Measurements from ENCODE around the gene CHRDL1. TPM values are rescaled to one million over a fixed set of nuclear protein-coding genes. Genes with fewer than 3 reads are reported as not detected.

CHRDL1 gene
- total and polyA plus RNA-seq, 2 donors (not counting 3 experiments of a cell fraction or from before 2014, with no cell fraction given) = not detected

DNA sequence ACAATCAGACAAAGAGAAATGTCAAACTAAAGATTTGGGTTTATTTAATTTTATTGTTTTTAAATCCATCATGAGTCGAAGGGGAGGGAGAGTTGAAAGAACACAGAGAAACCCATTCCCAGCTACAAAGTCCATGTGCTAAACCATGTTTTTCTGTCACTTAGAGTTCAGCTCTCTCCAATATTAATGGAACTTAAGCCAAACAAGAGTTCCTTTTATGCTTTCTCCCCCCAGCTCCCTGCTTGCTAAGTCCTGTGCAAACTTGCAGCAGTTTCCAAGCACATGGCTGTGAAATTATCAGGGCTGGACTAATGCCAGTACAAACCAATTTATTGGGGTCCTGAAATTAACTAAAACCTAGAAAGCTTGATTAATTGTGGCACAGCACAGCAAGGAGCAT, 9.7 kb upstream of the CHRDL1 start:
- CTCF ChIA-PET = no interaction called here
- no peak overlapping the region for H3K4me2 ChIP-seq (ENCODE audit: insufficient read depth, low read length)

DNA sequence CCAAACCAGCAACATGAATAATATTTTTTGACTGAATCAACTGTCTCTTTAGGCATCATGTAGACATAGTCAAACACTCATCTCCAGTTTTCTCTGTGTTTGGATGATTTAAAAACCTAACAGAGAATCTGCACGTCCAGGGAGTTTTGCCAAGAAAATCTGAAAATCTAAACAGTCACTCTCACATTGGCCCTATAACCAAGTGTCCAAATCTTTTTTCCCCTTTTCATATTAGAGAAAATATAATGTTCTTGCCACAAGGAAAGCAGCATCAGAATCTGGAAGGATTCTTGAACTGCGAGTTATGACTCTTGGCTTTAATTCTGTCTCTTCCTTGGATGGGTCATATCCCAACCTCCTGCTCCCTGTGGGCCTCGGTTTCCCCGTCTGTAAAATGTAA, 8.8 kb upstream of the CHRDL1 start:
- BruUV-seq (replicated peaks) = no TSS peak
- no peaks in the 10 kb centered on the region for H3K9me3 ChIP-seq (replicated peaks; ENCODE audit: control insufficient read depth, insufficient read depth, low read length)
- H3K4me1 ChIP-seq (ENCODE audit: control insufficient read depth, extremely low read depth, insufficient read depth, low read length) = no peaks in the 10 kb centered on the region
- H3K4me3 ChIP-seq (replicated peaks in 1 of 3; ENCODE audit: insufficient read depth in 1 of 3, low read depth in 1 of 3, low read length in 3 of 3) = no peak overlapping the region
- H3K27ac ChIP-seq (ENCODE audit: insufficient read depth, low read depth, low read length) = no peak overlapping the region
- H3K9ac ChIP-seq (replicated peaks; ENCODE audit: extremely low read depth, insufficient read depth, low read length) = no peak overlapping the region
- CTCF ChIA-PET = no interaction called here
- DNase-seq (ENCODE audit: low read depth, low spot score) (no peak), FAIRE-seq (no peak)
- TF ChIP-seq, protein P1, sequence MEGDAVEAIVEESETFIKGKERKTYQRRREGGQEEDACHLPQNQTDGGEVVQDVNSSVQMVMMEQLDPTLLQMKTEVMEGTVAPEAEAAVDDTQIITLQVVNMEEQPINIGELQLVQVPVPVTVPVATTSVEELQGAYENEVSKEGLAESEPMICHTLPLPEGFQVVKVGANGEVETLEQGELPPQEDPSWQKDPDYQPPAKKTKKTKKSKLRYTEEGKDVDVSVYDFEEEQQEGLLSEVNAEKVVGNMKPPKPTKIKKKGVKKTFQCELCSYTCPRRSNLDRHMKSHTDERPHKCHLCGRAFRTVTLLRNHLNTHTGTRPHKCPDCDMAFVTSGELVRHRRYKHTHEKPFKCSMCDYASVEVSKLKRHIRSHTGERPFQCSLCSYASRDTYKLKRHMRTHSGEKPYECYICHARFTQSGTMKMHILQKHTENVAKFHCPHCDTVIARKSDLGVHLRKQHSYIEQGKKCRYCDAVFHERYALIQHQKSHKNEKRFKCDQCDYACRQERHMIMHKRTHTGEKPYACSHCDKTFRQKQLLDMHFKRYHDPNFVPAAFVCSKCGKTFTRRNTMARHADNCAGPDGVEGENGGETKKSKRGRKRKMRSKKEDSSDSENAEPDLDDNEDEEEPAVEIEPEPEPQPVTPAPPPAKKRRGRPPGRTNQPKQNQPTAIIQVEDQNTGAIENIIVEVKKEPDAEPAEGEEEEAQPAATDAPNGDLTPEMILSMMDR (IDR thresholded peaks at IDR 0.05; ENCODE audit: extremely low read depth in 1 of 2, insufficient read depth in 1 of 2, low read depth in 1 of 2, low read length in 2 of 2) = no peak
- TF ChIP-seq, protein P2, sequence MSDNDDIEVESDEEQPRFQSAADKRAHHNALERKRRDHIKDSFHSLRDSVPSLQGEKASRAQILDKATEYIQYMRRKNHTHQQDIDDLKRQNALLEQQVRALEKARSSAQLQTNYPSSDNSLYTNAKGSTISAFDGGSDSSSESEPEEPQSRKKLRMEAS (IDR thresholded peaks at IDR 0.05; ENCODE audit: insufficient read depth, insufficient read length) = no peak
- TF ChIP-seq EZH2 (IDR thresholded peaks at IDR 0.05; ENCODE audit: borderline replicate concordance, low read depth, low read length, severe bottlenecking) (no peak), GATA2 (IDR thresholded peaks at IDR 0.05; ENCODE audit: insufficient read depth, insufficient read length, low read depth, low read length) (no peak)
- no peaks in the 10 kb centered on the region for H4K20me1 ChIP-seq (replicated peaks; ENCODE audit: control insufficient read depth, extremely low read depth, insufficient read depth, low read length)
- dilution Hi-C loops (cut with MboI; ENCODE audit: extremely low pct_ligation_motif_present, low sequenced_read_pairs) = no loop called here
- H3K27me3 ChIP-seq (ENCODE audit: control insufficient read depth in 2 of 2, insufficient read depth in 2 of 2, low read length in 2 of 2) = no peaks in the 10 kb centered on the region
- H3K9me1 ChIP-seq (replicated peaks; ENCODE audit: control insufficient read depth, extremely low read depth, insufficient read depth, low read length) = no peaks in the 10 kb centered on the region
- H3K4me2 ChIP-seq (ENCODE audit: insufficient read depth, low read length) = no peak overlapping the region
- H3K79me2 ChIP-seq (ENCODE audit: control insufficient read depth, insufficient read depth, low read length) = no peaks in the 10 kb centered on the region
- POLR2A ChIA-PET = no interaction called here
- no peaks in the 10 kb centered on the region for H3K36me3 ChIP-seq (ENCODE audit: control insufficient read depth in 2 of 2, extremely low read depth in 1 of 2, insufficient read depth in 2 of 2, low read length in 2 of 2)
- intact Hi-C loops (cut with micrococcal nuclease) = no loop called here
- H2AFZ ChIP-seq (ENCODE audit: low read depth, low read length) = no peak overlapping the region

More for the DNA sequence above, 9.7 kb upstream of the CHRDL1 start:
- Histone ChIP-seq H3K4me1 (ENCODE audit: control insufficient read depth, extremely low read depth, insufficient read depth, low read length) (no peaks in the 10 kb centered on the region), H3K9me1 (replicated peaks; ENCODE audit: control insufficient read depth, extremely low read depth, insufficient read depth, low read length) (no peaks in the 10 kb centered on the region), H4K20me1 (replicated peaks; ENCODE audit: control insufficient read depth, extremely low read depth, insufficient read depth, low read length) (no peaks in the 10 kb centered on the region), H3K36me3 (ENCODE audit: control insufficient read depth in 2 of 2, extremely low read depth in 1 of 2, insufficient read depth in 2 of 2, low read length in 2 of 2) (no peaks in the 10 kb centered on the region), H3K27ac (ENCODE audit: insufficient read depth, low read depth, low read length) (no peak overlapping the region), H3K27me3 (ENCODE audit: control insufficient read depth in 2 of 2, insufficient read depth in 2 of 2, low read length in 2 of 2) (no peaks in the 10 kb centered on the region), H2AFZ (ENCODE audit: low read depth, low read length) (no peak overlapping the region), H3K9me3 (replicated peaks; ENCODE audit: control insufficient read depth, insufficient read depth, low read length) (no peaks in the 10 kb centered on the region), H3K79me2 (ENCODE audit: control insufficient read depth, insufficient read depth, low read length) (no peaks in the 10 kb centered on the region), H3K9ac (replicated peaks; ENCODE audit: extremely low read depth, insufficient read depth, low read length) (no peak overlapping the region), H3K4me3 (replicated peaks in 1 of 3; ENCODE audit: insufficient read depth in 1 of 3, low read depth in 1 of 3, low read length in 3 of 3) (no peak overlapping the region)
- BruUV-seq (replicated peaks) = no TSS peak
- intact Hi-C loops (cut with micrococcal nuclease) (no loop called here), dilution Hi-C loops (cut with MboI; ENCODE audit: extremely low pct_ligation_motif_present, low sequenced_read_pairs) (no loop called here)
- POLR2A ChIA-PET = no interaction called here
- FAIRE-seq (no peak), DNase-seq (ENCODE audit: low read depth, low spot score) (no peak)
- no peak for TF ChIP-seq FOS (IDR thresholded peaks at IDR 0.05; ENCODE audit: borderline replicate concordance, insufficient read depth, low read length)
- TF ChIP-seq POLR2AphosphoS5 (IDR thresholded peaks at IDR 0.05; ENCODE audit: insufficient read depth, low read depth, low read length) = no peak
- TF ChIP-seq, protein P2 (IDR thresholded peaks at IDR 0.05; ENCODE audit: insufficient read depth, insufficient read length) = no peak
- no peak for TF ChIP-seq GATA2 (IDR thresholded peaks at IDR 0.05; ENCODE audit: insufficient read depth, insufficient read length, low read depth, low read length)
- TF ChIP-seq JUN (IDR thresholded peaks at IDR 0.05; ENCODE audit: borderline replicate concordance, insufficient read depth, insufficient read length, low read depth) = no peak
- TF ChIP-seq POLR2A (IDR thresholded peaks at IDR 0.05; ENCODE audit: low read depth, low read length) = no peak
- TF ChIP-seq MYC (IDR thresholded peaks at IDR 0.05; ENCODE audit: low read depth, low read length) = no peak

All from endothelial cell of umbilical vein (primary cell).